Stimulated activated CD4-positive, alpha-beta T cell treated with anti-CD3 and anti-CD28 coated beads, Interleukin-4, amount 100 ng/mL, for 1 hour (primary cell): Measurements from ENCODE around the gene FBXO21.
A peak's percentile ranks its signal among the peaks of the same experiment; 100 is the strongest.

ENCODE experiments used
- DNase-seq: peaks from one replicate; pipeline ENCODE4 v3.0.0-alpha.2; 2020

The FBXO21 gene

DNA sequence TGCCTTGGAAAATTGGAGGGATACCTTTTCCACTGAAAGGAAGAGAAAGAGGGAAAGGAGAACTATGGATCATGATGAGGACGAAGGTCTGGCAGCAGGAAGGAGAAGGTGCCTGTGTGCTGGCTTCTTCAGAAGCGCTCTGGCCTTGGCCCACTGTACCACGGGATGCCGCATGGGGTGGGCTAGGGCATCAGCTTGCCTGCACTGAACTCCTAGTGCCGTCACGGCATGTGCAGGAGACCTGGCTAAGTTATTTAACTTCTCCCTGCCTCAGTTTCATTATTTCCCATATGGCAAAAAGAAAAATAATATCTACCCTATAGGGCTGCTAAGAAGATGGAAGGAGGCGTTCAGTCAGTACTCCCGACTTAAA is 28.1 kb downstream of the FBXO21 start:
- no peak for DNase-seq

DNA sequence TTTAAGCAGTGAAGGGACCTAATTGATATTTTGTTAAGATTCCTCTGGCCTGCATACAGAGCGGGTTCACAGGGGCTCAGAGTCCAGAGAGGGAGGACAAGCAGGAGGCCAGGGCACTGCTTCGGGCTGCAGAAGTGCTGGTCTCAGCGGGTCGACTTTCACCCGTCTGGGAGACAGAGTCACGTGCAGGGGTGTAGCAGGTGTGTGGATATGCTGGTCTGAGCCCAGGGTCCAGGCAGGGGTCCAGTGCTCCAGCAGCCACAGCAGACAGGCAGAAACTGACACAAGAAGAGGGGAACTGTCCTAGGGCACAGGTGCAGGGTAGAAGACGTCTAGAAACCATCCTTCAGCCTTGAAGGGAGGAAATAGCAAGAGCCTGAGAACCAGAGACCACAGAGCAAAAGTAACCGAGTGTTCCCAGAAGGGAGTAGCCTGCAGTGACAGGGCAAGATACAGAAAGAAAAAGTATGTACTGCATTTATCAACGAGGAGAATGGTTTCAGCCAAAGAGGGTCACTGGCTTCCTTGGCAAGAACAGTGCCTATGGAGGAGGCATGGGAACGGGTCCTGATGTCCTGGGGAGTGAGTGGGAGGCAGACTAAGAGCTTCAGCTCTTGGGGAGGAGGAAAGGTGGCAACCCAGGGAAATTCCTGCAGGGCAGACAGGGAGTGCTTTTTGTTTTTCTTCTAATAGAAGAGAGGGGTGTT is 28.7 kb downstream of the FBXO21 start:
- no peak for DNase-seq

DNA sequence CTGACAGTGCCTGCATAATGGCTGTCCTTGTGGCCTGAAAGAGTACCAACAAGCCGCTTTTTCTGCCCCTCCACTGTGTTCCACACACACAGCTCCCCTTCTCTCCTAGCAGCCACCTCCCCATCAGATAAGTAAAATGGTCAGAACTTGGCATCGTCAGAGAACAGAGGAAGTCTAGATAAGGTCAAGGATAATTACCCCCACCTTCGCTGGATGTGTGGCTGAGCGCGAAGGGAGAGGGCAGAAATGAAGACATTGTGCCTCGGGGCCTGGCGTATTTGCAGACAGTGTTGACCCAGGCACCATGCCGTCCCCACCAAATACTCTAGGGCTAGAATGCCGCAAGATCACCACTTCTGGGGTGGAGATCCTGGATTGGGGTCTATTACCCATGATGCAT is 30.6 kb downstream of the FBXO21 start:
- DNase-seq: no peak

DNA sequence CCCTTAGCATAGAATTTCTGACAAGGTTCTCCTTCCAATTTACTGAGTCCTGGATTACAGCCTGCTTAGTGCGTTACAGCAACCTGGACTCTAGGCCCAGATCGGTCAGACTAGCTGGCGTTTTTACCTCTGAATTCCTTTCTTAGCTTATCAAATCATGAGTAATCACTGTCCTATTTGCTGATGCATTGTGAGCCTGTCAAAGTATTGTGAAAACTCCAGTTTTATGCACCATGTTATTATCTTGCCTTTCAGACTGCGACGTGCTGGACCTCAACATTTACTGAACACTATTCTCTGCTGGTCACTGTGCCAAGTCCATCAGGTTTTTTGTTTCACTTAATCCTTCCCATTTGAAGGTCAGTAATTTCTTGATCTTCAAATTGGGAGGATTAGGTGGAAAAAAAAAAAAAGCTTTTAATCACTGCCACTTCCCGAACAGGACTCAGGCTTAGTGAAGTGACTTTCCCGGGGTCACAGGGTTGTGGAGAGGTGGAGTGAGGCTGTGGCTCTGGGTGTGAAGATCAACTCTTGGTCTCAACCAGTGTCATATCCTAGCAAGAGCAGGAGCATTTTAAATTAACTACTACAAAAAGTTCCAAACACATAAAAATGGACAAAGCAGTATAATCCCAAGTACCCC is 31.2 kb downstream of the FBXO21 start:
- no peak for DNase-seq

DNA sequence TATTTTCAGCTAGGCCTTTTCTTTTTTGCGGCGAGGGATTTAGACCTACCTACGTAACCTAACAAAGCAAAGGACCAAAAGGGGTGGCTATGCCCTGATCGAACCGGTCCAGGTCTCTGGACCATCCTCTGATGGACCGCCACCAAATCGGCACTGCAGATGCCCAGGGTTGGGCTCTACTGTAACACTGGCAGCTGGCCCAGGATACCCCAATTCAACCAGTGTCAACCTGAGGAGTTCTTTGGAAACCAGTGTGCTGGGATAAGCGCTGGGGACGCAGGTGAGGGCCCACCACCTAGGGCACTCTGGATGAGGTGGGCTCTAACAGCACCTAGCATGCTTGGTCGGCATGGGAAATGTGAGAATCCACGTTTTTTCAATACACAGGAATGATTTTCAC is 32.2 kb downstream of the FBXO21 start:
- no peak for DNase-seq

DNA sequence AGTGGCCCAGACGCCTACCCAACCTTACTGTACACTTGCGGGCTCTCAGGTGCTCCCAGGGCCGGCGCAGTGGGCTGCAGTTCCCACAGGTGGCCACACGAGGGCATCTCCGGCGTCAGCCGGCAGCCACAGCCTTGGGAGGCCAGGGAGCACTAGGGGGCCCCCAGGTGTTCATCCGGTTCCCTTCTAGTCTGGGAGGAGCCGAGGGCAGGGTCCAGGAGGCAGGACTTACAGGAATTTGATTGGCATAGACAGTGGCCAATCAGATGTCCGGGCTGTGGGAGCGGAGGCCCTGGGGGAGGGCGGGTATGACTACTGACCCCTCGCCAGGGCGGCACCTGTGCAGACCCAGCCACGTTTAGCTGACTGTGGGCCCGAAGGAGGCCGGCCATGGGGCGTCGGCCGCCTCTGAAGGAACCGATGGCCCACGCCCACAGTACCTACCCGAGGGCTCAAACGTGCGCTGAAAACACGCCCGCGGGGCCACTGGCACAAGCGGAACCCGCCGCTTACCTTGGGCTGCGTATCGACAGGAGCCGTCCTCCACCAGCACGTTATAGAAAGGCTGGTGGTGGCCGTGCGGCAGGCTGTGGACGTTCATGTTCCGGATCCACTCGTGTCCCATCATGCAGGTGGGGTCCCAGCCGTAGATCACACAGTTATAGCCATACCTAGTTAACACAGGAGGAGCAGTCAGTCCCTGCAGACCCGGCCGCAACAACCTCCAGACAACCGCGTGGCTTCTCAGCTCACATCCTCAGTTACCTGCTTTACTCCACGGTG is 34.8 kb downstream of the FBXO21 start:
- DNase-seq: peak; percentile 78

DNA sequence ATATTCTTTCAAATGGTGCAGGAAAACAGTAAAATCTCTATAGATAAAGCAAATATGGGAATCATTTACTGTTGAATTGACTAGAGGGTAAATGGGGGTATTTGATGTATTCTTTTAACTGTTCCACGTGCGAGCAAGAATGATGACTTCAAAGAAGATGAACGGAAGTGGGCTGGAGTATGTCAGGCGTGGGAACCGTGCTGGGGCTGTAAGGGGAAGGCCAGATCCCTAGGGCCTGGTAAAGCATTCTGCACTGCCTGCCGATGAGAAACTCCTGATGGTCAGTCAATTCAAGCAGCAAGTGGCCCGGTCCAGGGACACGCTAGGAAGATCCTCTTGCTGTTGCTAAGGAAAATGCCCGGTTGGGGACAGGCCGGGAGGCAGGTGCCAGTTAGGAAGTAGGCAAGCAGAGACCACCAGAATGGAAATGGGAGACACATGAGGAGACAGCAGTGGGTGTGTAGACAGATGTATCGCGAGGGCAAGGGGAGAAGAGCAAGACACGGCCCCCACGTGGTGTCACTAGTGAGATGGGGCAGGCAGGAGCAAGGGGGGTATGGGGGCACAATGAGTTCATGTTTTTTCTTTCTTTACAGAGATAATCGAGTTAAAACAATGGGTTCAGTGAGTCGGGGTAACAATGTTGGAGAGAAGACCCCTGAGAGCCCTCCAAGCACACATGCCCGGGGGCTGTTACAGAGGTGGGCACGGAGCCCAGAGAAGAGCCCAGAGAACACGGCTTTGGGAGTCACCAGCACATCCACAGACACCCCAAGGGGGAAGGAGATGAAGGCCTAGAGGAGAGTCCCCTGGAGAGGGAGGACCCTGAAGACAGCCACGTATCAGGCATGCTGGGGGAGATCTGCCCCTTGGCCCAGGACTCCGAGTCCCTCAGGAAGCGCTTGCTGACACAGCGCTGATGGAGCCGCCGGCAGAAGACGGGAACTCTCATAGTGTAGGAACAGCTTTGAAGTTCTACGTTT is 37.2 kb downstream of the FBXO21 start:
- DNase-seq: no peak

DNA sequence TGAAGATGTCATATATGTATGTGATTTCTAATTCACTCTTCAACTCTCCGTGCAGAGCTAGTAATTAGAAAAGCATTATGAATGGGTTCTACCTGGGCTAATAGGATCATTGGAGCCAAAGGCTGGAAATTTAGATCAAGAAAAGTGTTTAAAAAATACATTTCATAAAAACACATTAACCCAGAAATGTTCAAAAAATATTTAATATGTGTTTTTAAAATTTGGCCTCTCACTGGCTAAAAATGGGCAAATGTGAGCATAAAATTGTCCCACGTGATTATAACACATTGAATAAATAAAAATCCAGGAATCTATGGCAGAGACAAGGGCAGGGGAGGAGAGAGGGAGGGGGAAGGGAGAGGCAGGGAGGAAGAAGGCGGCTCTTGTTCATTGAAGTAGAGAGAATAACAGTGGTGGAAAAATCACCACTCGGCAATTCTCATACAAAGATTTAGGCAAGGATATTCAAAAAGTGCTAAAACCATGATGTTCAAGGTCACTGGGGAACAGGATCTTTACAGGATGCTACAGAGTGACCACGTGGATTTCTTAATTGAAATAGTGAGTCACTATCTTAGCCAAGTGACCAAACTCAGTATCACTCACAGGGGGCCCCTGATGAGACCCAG is 38.8 kb downstream of the FBXO21 start:
- no peak for DNase-seq

DNA sequence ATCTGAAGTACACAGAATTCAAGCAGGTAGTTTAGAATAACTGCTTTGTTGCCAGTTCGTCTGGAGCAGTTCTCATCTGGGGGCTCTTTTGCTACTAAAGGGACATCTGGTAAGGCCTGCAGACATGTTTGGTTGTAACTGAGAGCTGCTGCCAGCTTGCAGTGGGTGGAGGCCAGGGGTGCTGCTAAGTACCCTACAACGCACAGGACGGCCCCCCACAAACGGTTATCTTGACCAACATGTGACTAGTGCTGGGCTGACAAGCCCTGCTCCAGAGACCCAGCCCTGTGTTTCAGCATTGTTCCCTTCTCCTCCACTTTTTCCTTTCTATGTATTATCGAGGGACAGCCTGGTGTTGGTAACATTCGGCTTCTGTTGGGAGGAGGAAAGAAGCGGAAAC is 40.8 kb downstream of the FBXO21 start:
- no peak for DNase-seq

DNA sequence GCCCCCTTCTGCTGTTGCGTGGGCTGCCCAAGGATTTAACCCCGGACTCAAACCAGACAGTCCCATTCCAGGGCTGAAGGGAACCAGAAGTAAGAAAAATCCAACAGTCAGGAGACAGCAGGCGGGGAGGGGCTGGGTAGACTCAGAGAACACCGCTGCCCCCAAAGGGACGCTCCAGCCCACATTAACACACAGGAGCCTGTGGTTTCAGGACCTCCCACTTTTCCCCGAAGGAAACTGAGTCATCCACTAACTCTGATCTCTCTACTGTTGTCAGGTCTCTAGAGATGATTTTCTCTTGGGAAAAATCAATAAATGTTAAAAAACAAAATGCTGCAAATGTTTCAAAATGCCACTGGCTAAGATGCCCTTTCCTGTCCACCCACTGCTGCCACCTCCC is 41.6 kb downstream of the FBXO21 start:
- peak; percentile 22 for DNase-seq

DNA sequence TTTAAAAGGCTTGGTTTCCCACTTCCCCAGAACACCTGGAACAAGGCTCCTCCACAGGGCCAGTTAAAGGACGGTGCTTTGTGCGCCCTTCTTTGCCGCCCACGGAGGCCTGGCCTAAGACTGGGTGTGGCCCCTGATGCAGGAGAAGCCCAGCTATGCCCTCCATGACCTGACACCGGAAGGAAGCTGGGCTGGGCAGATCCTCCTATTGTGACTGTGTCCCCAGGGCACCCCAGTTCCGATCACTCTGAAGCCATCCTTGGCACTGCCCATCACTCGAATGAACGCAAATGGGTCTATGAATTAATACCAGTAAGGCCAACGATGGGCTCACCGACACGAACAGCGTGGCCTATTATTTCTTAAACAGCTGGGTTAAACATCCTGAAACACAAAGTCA is 42.6 kb downstream of the FBXO21 start:
- DNase-seq: no peak

DNA sequence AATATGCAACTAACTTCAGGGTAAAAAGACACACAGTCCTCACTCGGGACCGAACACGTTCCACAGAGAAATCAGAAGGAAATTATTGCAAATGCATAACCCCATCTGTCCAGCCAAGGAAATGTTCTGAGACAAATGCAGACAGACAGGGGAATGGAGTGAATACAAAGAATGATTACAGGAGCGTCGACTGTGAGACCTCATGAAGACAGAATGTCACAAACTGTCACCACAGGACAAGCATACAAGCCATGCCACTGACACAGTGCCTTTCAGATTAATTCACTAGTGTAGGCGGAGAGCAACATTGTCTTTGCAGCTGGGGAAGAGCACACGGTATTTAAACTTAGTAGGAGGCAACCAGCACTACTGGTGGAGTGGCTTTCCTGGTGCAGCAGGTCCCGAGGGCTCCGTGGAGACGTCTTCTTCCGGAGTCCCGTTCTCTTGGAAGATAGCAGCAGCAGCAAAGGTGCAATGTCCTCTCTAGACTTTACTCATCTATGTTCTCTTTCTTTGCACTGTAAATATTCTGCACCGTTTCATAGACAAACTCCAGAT is 44.6 kb downstream of the FBXO21 start:
- DNase-seq: no peak

DNA sequence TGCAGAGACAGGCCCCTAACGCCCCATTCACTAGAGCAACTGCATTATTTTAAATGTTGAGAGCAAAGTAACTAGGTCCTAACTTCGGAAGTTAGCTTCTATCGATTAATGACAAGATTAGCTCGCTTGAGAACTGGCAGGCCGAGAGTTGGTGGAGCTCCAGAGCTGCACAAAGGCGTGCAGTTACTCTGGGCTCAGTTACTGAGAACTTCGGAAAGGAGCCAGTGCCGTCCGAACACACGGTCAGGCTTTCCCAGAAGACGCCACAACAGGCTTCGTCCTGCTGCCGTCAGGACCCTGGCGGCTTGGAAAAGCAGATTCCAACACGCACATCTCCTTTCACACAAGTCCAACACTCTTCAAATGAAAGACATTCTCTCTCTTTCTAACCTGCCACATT is 45.7 kb downstream of the FBXO21 start:
- no peak for DNase-seq

DNA sequence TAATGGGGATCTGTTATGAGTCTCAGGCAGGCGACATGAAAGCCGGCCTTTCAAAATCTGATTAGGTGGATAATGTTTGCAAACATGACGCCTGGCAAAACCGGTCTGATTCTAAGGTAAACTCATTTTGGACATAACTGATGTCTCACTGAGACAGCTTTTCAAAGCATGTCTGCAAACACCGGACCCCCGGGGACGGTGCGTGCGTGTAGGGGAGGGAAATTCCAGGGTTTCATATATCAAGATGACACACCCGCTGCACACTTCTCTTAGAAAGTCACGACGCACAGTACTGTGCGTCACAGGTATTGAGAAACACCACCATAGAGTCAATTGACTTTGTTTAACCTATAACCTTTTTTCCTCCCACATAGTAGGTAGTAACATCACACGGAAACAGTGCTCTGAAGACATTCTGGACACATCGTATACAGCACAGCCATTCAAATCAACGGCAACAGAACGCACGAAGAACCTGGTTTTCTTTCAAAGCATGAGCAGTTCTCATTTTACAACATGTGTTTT is 47.2 kb downstream of the FBXO21 start:
- no peak for DNase-seq

DNA sequence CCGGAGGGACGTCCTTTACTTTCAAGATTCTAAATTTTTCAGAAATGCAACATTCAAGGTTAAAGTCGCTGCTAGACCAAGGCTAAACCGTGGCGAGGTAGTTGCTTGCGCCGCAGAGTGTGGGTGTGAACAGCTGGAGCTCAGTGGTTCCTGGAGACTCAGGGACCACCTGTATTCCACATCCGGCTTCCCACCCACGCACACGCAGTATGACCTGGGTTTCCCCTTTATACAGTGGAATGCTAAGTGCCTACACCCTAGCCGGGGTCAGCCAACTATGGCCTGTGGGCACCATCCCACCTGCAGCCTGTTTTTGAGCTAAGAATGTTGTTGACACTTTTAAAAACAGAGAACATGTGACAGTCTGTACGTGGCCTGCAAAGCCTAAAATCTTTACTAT is 48.2 kb downstream of the FBXO21 start:
- DNase-seq: no peak

DNA sequence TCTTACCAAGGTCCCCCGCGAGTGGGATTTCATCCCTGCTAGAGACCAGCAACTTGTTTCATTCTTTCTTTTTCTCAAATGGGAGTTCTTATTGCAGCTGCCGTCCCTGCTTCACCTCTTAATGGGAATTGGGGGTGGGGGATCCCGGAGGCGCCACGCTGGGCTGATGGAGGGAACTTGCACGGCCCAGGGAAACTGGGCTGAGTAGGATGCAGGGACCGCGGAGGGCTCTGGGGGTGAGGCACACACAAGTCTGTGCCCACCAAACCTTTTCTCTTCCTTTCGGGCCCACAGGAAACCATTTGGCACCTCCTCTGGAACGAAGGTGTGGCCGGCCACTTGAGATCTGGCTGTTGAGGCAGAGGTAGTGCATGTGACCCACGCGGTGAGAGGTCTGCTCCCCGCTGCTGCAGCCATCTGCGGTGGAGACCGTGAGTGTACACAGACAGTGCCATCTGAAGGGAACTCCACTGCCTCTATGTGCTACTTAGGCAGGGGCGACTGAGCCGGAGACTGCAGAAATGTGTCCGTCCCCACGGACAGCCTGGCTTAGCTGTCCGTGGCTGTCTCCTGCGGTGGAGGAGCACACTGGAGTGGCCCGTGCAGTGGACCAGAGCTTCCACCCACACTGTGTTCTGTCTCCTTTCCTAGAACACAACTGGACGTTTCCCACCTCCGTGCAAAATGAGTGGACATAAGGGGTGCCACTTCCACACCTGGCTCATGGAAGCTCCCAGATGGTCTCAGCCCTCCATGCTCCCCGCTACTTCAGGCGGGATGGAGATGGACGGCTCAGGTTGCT is 49.0 kb downstream of the FBXO21 start:
- DNase-seq: no peak

DNA sequence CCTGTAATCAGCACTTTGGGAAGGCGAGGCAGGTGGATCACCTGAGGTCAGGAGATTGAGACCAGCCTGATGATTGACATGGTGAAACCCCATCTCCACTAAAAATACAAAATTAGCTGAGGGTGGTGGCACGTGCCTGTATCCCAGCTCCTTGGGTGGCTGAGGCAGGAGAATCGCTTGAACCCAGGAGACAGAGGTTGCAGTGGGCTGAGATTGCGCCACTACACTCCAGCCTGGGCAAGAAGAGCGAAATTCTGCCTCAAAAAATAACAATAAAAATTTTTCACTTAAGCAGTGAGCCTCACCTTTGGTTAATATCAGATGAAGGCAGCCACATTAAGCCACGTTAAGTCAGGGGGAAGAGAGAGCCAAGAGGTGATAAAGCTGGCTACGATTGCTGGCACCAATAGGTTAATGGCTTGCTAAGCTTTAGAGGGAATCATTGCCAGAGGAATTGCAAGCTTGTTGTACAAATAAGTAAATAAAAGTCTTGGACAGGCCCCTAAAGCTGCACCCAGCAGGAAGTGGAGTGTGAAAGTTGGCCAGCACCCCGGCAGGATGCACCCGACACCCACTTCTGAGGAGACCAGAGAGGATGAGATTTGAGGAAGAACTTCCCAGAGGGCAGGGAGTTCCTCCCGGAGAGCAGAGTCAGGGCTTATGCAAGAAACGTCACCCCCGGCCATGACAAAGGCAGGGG is 49.7 kb downstream of the FBXO21 start:
- DNase-seq: no peak

DNA sequence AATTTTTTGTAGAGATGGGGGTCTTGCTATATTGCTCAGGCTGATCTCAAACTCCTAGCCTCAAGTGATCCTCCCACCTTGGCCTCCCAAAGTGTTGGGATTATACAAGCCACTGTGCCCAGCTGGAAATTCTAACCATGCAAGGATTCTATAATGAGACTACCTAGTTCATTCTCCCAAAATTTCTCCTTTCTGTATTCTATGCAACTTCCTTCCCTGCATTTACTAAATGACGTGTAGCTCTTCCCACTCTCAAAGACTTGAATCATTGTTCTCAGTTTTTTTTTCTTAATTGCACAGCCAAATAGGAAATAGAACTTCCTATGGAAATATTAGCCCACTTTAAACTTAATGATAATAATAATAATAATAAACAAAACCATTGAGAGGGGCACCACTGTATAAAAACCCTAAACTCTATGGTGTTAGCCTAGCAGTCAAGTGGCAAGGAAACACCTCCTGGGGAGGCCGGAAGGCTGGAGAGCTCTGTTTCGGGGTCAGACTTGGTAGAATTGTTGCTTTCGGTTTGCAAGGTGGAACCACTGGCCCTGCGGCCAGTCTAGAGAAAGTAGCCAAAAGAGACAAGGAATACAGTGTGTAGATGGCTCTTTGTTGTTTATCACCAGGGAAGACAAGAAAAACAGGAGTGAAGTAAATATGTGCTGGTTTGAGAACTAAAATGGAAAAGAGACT is 51.1 kb downstream of the FBXO21 start:
- no peak for DNase-seq

DNA sequence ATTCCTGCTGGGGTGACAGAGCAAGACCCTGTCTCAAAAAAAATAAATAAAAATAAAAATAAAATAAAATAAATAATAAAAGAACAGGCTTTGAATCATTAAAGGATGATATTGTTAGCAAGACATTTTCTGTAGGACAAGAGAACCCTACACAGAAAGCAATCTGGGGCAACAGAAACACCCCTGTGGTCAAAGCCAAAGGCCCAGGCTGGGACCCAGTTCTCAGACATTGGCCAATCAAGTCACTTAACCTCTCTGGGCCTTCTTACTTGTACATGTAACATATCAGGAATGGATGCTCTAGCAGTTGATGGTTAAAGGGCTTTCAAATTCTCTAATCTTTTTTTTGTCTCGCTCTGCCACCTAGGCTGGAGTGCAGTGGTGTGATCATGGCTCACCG is 55.5 kb downstream of the FBXO21 start:
- no peak for DNase-seq

DNA sequence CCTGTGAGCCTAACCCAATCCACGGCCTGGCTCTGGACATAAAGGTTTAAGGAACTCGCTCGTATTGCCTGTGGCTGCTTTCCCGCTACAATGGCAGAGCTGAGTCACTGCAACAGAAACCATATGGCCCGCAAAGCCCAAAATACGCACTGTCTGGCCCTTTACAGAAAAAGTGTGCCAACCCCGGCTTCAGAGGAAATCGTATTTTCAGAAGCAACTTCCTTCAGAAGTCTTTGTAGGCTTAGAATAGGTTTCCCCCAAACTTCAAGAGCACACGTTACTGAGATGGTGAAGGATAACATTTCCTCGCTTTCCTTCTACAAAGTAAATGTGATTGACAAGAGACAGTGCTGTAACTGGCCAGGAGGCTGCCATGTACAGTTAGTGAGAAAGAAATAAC is 56.2 kb downstream of the FBXO21 start:
- peak; percentile 37 for DNase-seq
